HFF-Myc (cell line): ENCODE measurements around the gene ABCF2.

Experiments used
- DNase-seq: peaks from one replicate; pipeline ENCODE4 v3.0.0-alpha.2; 2011; ENCODE audit warnings: low read depth; ENCODE audit errors: extremely low read depth
- H3K4me3 ChIP-seq: replicated peaks from 2 replicates; pipeline ENCODE4 v1.5.1; 2011; ENCODE audit warnings: low read depth, mild to moderate bottlenecking, control low read depth, low read length
- CTCF ChIP-seq: IDR thresholded peaks from 2 replicates; pipeline ENCODE4 v1.5.1; 2012; ENCODE audit warnings: mild to moderate bottlenecking, low read depth, low read length, control low read depth; ENCODE audit errors: missing control alignments

The ABCF2 gene

DNA sequence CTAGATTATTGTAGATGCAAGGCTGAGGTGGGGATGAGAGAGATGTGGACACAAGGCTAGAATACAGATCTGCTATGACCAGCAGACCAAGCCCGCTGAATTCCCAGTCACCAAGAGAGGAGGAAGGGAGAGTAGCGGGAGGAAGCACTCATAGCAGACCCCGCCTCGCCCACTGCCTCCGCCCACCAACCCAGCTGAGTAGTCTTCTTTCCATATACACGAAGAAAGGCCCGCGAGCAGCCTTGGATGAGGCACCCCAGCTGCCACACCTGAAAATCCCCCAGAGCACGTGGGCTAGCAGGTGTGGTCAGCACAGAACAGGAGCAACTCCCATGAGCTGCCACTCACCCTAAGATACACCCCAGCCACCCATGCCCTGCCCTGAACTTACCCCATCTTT, 8.8 kb downstream of the ABCF2 start:
- no peak for TF ChIP-seq CTCF
- H3K4me3 ChIP-seq, result no peak overlapping the region
- no peak for DNase-seq

GRCh38 chr7:151215396-151215795, 11.6 kb downstream of the ABCF2 start:
- TF ChIP-seq CTCF, result no peak
- no peak for DNase-seq
- no peak overlapping the region for H3K4me3 ChIP-seq

DNA sequence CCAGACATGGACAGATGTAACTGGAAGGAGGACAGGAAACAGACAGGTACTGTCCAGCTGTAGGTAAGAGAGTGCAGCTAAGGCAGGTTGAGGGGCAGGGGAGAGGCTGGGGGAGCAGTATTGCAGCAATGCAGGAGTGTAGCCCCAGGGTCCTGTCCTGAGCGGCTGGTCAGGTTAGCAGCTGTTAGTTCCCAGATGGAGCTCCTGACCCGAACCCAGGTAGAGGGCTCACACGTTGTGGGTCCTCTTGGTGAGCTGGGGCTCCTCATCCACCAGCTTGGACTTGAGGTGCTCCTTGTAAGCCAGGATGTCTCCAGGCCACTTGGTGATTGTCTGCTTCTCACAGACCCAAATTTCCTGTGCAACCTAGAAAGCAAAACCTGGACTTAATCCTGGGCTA, 13.2 kb downstream of the ABCF2 start:
- no peak for TF ChIP-seq CTCF
- H3K4me3 ChIP-seq, result no peak overlapping the region
- DNase-seq, result no peak

DNA sequence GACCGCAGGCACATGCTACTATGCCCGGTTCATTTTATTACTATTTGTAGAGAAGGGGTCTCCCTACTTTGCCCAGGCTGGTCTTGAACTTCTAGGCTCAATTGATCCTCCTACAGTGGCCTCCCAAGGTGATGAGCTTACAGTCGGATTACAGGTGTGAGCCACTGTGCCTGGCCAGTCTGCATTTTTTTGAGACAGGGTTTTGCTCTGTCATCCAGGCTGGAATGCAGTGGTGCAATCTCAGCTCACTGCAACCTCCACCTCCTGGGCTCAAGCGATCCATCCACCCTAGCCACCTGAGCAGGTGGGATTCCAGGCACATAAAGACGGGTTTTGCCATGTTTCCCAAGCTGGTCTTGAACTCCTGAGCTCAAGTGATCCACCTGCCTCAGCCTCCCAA, 14.4 kb downstream of the ABCF2 start:
- no peak for TF ChIP-seq CTCF
- no peak for DNase-seq
- no peak overlapping the region for H3K4me3 ChIP-seq

DNA sequence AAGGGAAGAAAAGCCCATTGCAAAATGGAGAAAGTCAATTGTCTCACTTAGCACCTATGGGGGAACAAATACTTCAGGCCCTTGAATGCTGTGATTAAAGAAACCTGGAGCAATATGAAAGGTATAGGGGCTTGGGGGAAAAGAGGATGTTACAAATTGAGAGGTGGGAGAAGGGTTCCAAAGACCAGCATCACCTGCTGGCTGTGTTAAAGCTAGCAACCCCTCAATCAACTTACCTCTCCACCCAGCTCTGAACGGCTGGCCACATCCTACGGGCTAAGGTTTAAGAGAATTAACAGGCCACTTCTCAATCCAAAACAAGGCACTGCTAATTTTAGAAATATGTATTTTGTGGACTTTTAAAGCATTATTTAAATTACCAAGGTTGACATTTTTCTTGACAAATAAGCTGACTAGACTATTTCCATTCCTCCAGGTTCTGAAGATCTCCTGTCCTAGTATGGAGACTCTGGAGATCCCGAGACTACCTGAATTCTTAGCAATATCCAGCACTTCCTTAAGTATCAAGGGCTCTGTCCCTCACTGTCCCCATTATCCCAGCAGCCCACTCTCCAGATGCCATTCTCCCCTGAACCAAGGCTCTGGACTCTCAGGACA, 15.7 kb downstream of the ABCF2 start:
- no peak overlapping the region for H3K4me3 ChIP-seq
- TF ChIP-seq CTCF, result no peak
- DNase-seq, result no peak

GRCh38 chr7:151210087-151210854, 16.7 kb downstream of the ABCF2 start, which contains the start of gene H2BK1:
Gene H2BK1 (minus strand): TSS chr7:151210488. CDS start chr7:151210318, 170 bp downstream.
- TF ChIP-seq CTCF, result no peak
- no peak within 1 kb of the TSS for H3K4me3 ChIP-seq
- DNase-seq, result no peak
